Muscle layer of duodenum (tissue), 2 donors: ENCODE results near the gene GUCY1B1.

Experiments used
- H3K27ac ChIP-seq: one replicate; pipeline ENCODE4 v1.7.0; 2013; ENCODE audit warnings: mild to moderate bottlenecking, low read length
- H3K27me3 ChIP-seq: one replicate; pipeline ENCODE4 v1.7.0; 2013; ENCODE audit warnings: low read depth, mild to moderate bottlenecking, control low read depth, low read length
- H3K36me3 ChIP-seq, 2 donors: one replicate each; pipeline ENCODE4 v1.7.0; 2013; ENCODE audit warnings: low read length in 2 of 2, control low read depth in 1 of 2, mild to moderate bottlenecking in 1 of 2; ENCODE audit not compliant: insufficient read depth in 2 of 2, control insufficient read depth in 1 of 2
- H3K4me1 ChIP-seq, 2 donors: one replicate each; pipeline ENCODE4 v1.7.0; 2013; ENCODE audit warnings: low read length in 2 of 2, mild to moderate bottlenecking in 2 of 2, control low read depth in 1 of 2, moderate library complexity in 1 of 2; ENCODE audit not compliant: insufficient read depth in 2 of 2, control insufficient read depth in 1 of 2
- H3K4me3 ChIP-seq, 2 donors: one replicate each; pipeline ENCODE4 v1.7.0; 2013; ENCODE audit warnings: low read length in 2 of 2, low read depth in 1 of 2, mild to moderate bottlenecking in 1 of 2
- H3K9me3 ChIP-seq, 2 donors: one replicate each; pipeline ENCODE4 v1.7.0; 2013; ENCODE audit warnings: low read length in 2 of 2, control low read depth in 1 of 2, mild to moderate bottlenecking in 1 of 2; ENCODE audit not compliant: control insufficient read depth in 1 of 2
- donor health status: healthy.

Gene GUCY1B1

DNA sequence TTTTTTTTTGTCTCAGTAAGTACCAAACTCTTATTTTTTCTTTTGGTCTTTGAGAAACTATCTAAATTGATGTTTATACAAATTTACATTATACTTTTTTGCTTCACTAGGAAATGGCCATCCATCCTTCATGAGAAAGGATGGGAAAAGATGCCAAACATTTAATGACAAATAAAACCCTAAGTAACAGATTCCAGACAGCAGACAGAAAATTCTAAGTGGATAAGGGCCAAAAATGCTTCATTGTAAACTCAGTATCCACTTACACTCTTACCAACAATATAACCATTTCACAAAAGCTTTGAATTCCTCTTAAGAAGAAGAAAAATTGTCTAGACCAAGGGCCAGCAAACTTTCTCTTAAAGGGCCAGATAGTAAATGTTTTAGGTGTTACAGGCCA is 3.5 kb downstream of the GUCY1B1 start:
- no peaks in the 10 kb centered on the region for H3K36me3 ChIP-seq
- H3K9me3 ChIP-seq: no peaks in the 10 kb centered on the region
- H3K27ac ChIP-seq: no peak overlapping the region
- H3K4me3 ChIP-seq: no peak overlapping the region
- H3K27me3 ChIP-seq: no peaks in the 10 kb centered on the region
- peaks cover 0 to 26% of the 10 kb centered on the region in 2 donors for H3K4me1 ChIP-seq

DNA sequence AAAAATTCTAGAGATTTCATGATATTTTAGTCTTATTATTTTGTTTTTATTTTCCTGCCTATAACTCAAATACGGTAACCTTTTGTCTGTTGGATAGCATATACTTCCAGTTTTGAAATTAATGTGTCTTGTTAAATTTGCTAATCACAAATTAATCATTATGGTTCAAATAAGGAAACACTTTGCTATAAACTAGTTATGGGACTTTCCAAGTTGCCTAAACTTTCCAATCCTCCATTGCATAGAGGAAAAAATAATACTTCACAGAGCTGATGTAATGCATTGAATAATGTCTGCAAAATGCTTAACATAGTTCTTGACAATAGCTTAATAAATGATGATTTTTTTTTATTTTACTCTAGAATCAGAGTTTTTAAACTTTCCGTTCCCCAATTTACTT is 4.7 kb downstream of the GUCY1B1 start:
- H3K4me3 ChIP-seq: no peak overlapping the region
- H3K27me3 ChIP-seq: no peaks in the 10 kb centered on the region
- no peaks in the 10 kb centered on the region for H3K9me3 ChIP-seq
- no peak overlapping the region for H3K27ac ChIP-seq
- peaks cover 0 to 23% of the 10 kb centered on the region in 2 donors for H3K4me1 ChIP-seq
- no peaks in the 10 kb centered on the region for H3K36me3 ChIP-seq

DNA sequence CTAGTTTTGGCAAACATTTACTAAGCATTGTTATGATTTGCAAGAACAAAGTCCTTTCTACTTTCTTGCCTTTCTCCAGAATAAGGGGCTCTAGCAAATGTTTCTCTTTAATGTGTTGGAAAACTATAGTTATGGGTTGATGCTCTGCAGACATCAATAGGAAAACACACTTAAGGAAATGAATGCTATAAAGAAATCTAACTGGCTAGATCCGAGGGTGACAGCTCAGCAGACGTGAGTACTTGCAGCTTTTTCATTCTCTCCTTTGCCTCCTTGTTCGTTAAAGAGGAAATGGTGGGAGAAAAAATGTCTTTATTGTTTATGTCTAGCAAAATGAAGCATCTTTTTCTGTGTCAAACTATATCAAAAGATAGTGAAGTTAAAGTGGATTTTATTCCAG is 6.3 kb downstream of the GUCY1B1 start:
- Histone ChIP-seq H3K27me3 (no peaks in the 10 kb centered on the region), H3K4me3 (no peak overlapping the region), H3K9me3 (no peaks in the 10 kb centered on the region), H3K4me1 (peaks cover 0 to 26% of the 10 kb centered on the region in 2 donors), H3K27ac (no peak overlapping the region), H3K36me3 (no peaks in the 10 kb centered on the region)

DNA sequence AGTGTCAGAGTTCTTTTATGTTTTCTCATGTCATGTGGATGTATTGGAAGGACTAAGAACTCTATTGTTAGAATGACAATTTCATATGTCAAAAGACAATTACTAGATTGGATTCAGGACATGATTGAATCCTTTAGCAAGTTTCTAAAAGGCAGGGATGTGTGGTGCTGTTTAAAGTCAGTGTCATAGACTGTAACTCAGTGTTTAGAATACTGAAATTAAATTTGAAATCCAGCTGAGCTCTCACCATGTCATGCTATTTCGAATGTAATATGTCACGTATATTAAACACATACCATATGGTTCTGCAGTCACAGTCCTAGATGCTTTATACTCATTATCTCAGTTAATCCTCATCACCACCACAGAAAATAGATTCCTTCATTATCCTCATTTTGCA is 7.8 kb downstream of the GUCY1B1 start:
- Histone ChIP-seq H3K27ac (no peak overlapping the region), H3K27me3 (no peaks in the 10 kb centered on the region), H3K36me3 (no peaks in the 10 kb centered on the region), H3K9me3 (no peaks in the 10 kb centered on the region), H3K4me3 (no peak overlapping the region), H3K4me1 (peaks cover 0 to 25% of the 10 kb centered on the region in 2 donors)

DNA sequence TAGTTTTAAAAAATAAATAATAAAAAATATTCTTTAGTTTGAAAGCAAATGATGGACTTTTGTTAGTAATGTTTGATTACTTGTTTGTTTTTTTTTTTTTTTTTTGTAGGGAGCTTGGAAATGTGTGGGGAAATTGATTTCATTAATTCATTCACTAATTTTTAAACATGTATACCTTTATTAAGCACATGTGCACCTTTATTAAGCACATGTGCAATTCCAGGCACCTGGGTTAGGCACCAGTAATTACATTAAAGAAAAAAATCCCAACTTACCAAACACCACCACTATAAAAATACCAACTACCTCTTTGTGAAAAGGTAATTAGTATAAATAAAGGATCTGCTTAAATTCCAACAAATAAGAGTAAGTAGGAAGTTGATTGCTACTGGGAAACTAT is 9.5 kb downstream of the GUCY1B1 start:
- H3K4me3 ChIP-seq: no peak overlapping the region
- no peaks in the 10 kb centered on the region for H3K36me3 ChIP-seq
- H3K27me3 ChIP-seq: no peaks in the 10 kb centered on the region
- peaks cover 0 to 33% of the 10 kb centered on the region in 2 donors for H3K4me1 ChIP-seq
- H3K27ac ChIP-seq: no peak overlapping the region
- H3K9me3 ChIP-seq: no peaks in the 10 kb centered on the region

DNA sequence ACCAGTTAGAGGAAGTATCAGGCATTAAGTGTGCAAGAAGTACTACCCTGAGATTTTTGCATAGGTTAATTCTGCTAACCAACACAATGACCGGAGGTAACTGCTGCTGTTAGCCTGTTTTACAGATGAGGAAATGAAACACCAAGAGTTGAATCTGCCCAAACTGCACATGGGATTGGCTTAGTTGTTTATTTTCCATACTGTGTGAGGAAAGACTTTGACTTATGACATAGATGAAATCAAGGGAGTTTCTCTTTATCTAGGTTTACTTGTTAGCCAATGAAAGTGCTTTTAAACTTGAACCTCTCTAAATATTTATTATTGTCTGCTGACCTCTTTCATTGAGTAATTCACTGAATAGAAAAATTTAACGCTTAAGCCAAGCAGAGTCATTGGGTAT is 10.3 kb downstream of the GUCY1B1 start:
- Histone ChIP-seq H3K4me3 (no peak overlapping the region), H3K36me3 (no peaks in the 10 kb centered on the region), H3K27me3 (no peaks in the 10 kb centered on the region), H3K4me1 (peaks cover 0 to 40% of the 10 kb centered on the region in 2 donors), H3K9me3 (no peaks in the 10 kb centered on the region), H3K27ac (no peak overlapping the region)

DNA sequence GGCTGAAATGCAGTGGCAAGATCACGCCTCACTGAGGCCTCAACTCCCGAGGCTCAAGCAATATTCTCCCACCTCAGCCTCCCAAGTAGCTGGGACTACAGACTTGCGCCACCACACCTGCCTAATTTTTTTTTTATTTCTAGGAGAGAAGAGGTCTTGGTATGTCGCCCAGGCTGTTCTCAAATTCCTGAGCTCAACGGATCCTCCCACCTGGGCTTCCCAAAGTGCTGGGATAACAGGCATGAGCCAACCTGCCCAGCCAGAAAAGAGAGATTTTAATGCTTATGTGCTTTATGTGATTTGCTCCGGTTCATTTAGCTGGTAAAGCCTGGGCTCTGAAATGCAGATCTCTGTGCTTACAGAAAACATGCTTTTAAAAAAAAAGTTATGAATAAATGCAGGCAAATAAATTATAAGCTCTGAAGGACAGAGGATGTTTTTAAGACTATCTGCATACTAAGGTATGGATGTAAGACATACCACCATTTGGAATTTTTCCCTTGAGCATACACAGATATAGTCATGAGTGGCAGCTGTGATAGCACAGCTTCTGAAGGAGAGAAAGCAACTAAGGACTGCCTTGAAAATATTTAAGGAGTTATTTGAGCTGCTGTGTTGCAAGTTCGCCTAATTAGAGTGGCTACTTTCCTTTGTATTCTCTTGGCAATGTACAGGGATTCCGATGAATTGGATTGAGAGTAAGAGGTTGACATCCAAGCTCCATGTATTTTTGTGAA is 13.8 kb downstream of the GUCY1B1 start:
- Histone ChIP-seq H3K27ac (no peak overlapping the region), H3K36me3 (peaks cover 0 to 6% of the 10 kb centered on the region in 2 donors), H3K27me3 (no peaks in the 10 kb centered on the region), H3K4me1 (peaks cover 0 to 28% of the 10 kb centered on the region in 2 donors), H3K9me3 (no peaks in the 10 kb centered on the region), H3K4me3 (no peak overlapping the region)

DNA sequence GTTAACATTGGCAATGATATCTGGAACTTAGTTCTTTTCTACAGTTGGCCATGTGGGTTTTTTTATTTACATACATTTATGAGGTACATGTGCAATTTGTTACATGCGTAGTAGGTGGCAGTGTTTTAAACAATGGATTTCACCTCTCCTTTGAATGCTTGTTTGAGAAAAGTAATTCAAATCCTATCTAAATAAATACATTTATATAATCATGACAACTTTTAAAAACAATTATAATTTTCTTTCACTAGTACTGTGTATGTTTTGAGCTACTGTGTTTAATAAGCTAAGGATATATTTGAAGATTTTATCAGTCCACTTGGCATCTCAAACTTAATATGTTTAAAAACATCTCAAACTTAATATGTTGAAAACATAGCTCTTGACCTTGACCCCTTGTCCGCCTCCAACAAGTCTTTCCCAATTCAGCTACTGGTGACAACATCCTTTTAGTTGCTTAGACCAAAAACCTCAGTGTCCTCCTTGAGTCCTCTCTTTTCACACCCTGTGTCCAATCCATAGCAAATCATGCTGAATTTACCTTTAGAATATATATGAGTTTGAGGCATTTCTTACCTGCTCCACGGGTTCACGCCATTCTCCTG is 14.5 kb downstream of the GUCY1B1 start:
- Histone ChIP-seq H3K27ac (no peak overlapping the region), H3K27me3 (no peaks in the 10 kb centered on the region), H3K4me1 (peaks cover 0 to 34% of the 10 kb centered on the region in 2 donors), H3K9me3 (no peaks in the 10 kb centered on the region), H3K36me3 (peaks cover 0 to 6% of the 10 kb centered on the region in 2 donors), H3K4me3 (no peak overlapping the region)

DNA sequence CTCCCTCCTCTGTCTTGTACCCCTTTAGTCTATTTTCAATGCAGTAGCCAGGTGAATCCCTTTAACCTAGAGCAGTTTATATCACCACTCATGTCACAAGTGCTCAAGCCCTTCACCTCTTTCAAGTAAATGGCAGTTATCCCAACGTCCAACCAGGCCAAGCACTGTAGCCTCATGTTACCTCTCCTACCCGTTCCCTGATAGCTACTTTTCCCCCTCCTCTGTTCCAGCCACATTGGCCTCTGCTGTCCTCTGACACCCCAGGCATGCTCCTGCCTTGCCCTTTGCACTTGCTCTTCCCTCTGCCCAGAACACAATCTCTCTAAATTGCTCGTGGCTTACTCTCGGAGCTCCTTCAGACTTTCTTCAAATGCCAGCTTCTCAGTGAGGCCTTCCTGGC is 15.2 kb downstream of the GUCY1B1 start:
- H3K36me3 ChIP-seq: peaks cover 0 to 6% of the 10 kb centered on the region in 2 donors
- H3K27ac ChIP-seq: no peak overlapping the region
- H3K9me3 ChIP-seq: no peaks in the 10 kb centered on the region
- H3K4me3 ChIP-seq: no peak overlapping the region
- H3K27me3 ChIP-seq: no peaks in the 10 kb centered on the region
- H3K4me1 ChIP-seq: peaks cover 0 to 34% of the 10 kb centered on the region in 2 donors

DNA sequence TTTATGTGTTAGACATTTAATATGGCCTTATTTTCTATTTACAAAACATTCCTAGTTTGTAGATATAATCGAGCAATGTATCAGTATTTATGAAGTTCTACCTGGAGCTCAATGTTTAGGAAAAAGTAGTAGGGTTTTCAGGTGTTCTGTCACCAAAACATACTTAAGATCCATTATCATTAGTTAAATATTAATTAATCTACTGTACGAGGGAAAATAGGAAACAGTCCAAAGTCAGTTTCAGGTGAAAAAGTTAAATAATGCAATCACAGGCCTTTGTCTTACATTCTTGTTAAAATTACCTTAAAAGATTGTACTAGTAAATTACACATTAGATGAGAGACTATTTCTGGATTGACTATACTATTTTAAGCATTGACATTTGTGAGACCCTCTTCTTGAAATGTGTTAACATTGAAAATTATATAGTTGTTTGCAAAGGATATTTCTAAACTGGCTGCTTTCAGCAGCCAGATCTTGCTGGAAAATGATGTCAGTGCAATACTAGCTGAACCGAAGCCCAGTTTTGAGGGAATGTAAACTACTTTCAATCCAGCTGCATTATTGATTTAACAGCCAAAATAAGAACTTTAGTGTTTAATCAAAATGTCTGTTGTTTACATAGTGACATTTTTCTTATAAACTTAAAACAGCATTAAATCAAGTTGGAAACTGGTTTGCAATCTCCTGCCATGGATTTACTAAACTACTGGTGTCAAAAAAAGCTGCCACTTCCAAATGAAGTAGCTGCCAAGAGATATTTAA is 19.3 kb downstream of the GUCY1B1 start:
- Histone ChIP-seq H3K4me1 (peaks cover 0 to 39% of the 10 kb centered on the region in 2 donors), H3K27ac (peak overlapping the region; percentile 8), H3K9me3 (no peaks in the 10 kb centered on the region), H3K27me3 (no peaks in the 10 kb centered on the region), H3K36me3 (peaks cover 0 to 6% of the 10 kb centered on the region in 2 donors), H3K4me3 (no peak overlapping the region)

DNA sequence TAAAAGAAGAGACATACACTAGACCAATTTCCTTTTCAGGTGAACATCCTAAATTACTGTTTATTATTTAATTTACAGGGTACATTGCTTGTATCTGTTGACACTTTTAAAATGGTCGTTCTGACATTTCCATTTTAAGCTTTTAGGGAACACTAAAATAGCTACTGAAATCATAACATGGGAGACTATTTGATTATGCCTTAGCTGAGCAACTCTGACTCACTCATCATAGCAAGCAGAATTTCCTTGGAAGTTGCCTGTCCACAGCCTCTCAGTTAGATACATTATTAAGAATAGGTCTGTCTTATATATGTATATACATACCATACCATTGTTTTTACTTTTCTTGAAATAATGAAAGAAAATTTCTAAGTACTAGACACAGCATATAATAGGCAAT is 22.0 kb downstream of the GUCY1B1 start:
- no peaks in the 10 kb centered on the region for H3K36me3 ChIP-seq
- H3K4me3 ChIP-seq: no peak overlapping the region
- H3K27me3 ChIP-seq: no peaks in the 10 kb centered on the region
- peak overlapping the region; percentile 26 for H3K27ac ChIP-seq
- no peaks in the 10 kb centered on the region for H3K9me3 ChIP-seq
- H3K4me1 ChIP-seq: peaks cover 0 to 31% of the 10 kb centered on the region in 2 donors
